H1 (cell line): Measurements from ENCODE around the gene RIF1. TPM values are rescaled to one million over a fixed set of nuclear protein-coding genes. Genes with fewer than 3 reads are reported as not detected.

Experiments
- CTCF ChIA-PET: fragments of 300-600 bp; sonication (Branson Sonifier 250); formaldehyde crosslinking; loops from one replicate; lab custom pipeline; 2021; ENCODE audit not compliant: partially characterized antibody; lab: Charles Lee
- POLR2A ChIA-PET: fragments of 300-600 bp; sonication (Branson Sonifier 250); formaldehyde crosslinking; loops from one replicate; lab custom pipeline; 2021; ENCODE audit warnings: inconsistent platforms; ENCODE audit not compliant: partially characterized antibody; lab: Charles Lee
- DNase-seq, 2 experiments: peaks; one replicate each; pipeline versions ENCODE4 v3.0.0 to v3.0.0-alpha.2; 2010 to 2022; ENCODE audit warnings: low spot score in 2 of 2, low read depth in 1 of 2, mixed read lengths in 1 of 2
- FAIRE-seq: peaks from 2 replicates; lab custom pipeline; 2011; peaks lifted over from hg19 to GRCh38; lab: Jason Lieb, UNC
- H2AFZ ChIP-seq: 2 replicates; pipeline ENCODE4 v1.8.1; 2012; ENCODE audit warnings: low read length, inconsistent platforms
- H2AK5ac ChIP-seq: 2 replicates; pipeline ENCODE4 v1.6.1; 2013; ENCODE audit warnings: low read depth, low read length
- H2BK120ac ChIP-seq: replicated peaks from 2 replicates; pipeline ENCODE3; 2013; ENCODE audit warnings: low read depth, low read length, inconsistent platforms
- H2BK12ac ChIP-seq: 2 replicates; pipeline ENCODE4 v1.6.1; 2013; ENCODE audit warnings: low read depth, low read length
- H2BK15ac ChIP-seq: 2 replicates; pipeline ENCODE4 v1.6.1; 2013; ENCODE audit warnings: low read length
- H2BK20ac ChIP-seq: 2 replicates; pipeline ENCODE4 v1.6.1; 2013; ENCODE audit warnings: low read length
- H2BK5ac ChIP-seq: 2 replicates; pipeline ENCODE4 v1.6.1; 2013; ENCODE audit warnings: low read depth, low read length
- H3K14ac ChIP-seq: 2 replicates; pipeline ENCODE4 v1.6.1; 2013; ENCODE audit warnings: inconsistent platforms; ENCODE audit not compliant: insufficient read length
- H3K18ac ChIP-seq: 2 replicates; pipeline ENCODE4 v1.6.1; 2013; ENCODE audit warnings: low read length; ENCODE audit errors: extremely low read depth
- H3K23ac ChIP-seq: 2 replicates; pipeline ENCODE4 v1.6.1; 2013; ENCODE audit warnings: inconsistent platforms; ENCODE audit not compliant: insufficient read length
- H3K23me2 ChIP-seq: 2 replicates; pipeline ENCODE4 v1.6.1; 2013; ENCODE audit warnings: low read depth, low read length
- H3K27ac ChIP-seq: 2 replicates; pipeline ENCODE4 v1.6.1; 2011; ENCODE audit warnings: low read depth, low read length, inconsistent platforms
- H3K27me3 ChIP-seq, 4 experiments: replicated peaks in 1 of 4; 1 replicate in 1 of 4; 2 replicates in 3 of 4; pipeline versions ENCODE4 v1.6.1 to v1.8.1; 2011 to 2013; ENCODE audit warnings: low read length in 3 of 4, mild to moderate bottlenecking in 3 of 4, inconsistent platforms in 2 of 4, mixed read lengths in 2 of 4, moderate library complexity in 1 of 4; ENCODE audit not compliant: control insufficient read depth in 3 of 4, insufficient read depth in 3 of 4; ENCODE audit errors: extremely low read depth in 1 of 4
- H3K36me3 ChIP-seq, 4 experiments: 2 replicates each; pipeline versions ENCODE4 v1.6.1 to v1.8.1; 2011 to 2013; ENCODE audit warnings: mild to moderate bottlenecking in 4 of 4, low read length in 3 of 4, moderate library complexity in 2 of 4, control low read depth in 1 of 4, inconsistent platforms in 1 of 4; ENCODE audit not compliant: insufficient read depth in 4 of 4, control insufficient read depth in 2 of 4
- H3K4ac ChIP-seq: replicated peaks from 2 replicates; pipeline ENCODE3; 2013; ENCODE audit warnings: low read length, low read depth, mixed read lengths, inconsistent platforms; ENCODE audit not compliant: insufficient read length
- H3K4me1 ChIP-seq, 4 experiments: replicated peaks in 1 of 4; 1 replicate in 1 of 4; 2 replicates in 3 of 4; pipeline versions ENCODE4 v1.6.1 to v1.8.1; 2011 to 2013; ENCODE audit warnings: low read length in 3 of 4, inconsistent platforms in 2 of 4, mixed read lengths in 1 of 4; ENCODE audit not compliant: insufficient read depth in 4 of 4, control insufficient read depth in 3 of 4
- H3K4me2 ChIP-seq, 2 experiments: 2 replicates each; pipeline versions ENCODE4 v1.6.1 to v1.8.1; 2011 to 2013; ENCODE audit warnings: low read depth in 2 of 2, low read length in 2 of 2, control low read depth in 1 of 2, inconsistent platforms in 1 of 2, mild to moderate bottlenecking in 1 of 2; ENCODE audit not compliant: insufficient read depth in 1 of 2
- H3K4me3 ChIP-seq, 4 experiments: fragments of 200-600, 300-600 bp in 1 of 4; sonication (generic), shearing (Covaris generic), sonication (Bioruptor Twin) in 1 of 4; 2 replicates each; pipeline versions ENCODE4 v1.5.1 to v1.8.1; 2011 to 2016; ENCODE audit warnings: low read length in 4 of 4, low read depth in 3 of 4, control low read depth in 2 of 4, inconsistent platforms in 2 of 4, mild to moderate bottlenecking in 2 of 4, mixed read lengths in 1 of 4, moderate library complexity in 1 of 4; ENCODE audit not compliant: insufficient read depth in 2 of 4; ENCODE audit errors: extremely low read depth in 1 of 4
- H3K56ac ChIP-seq: replicated peaks from 2 replicates; pipeline ENCODE3; 2013; ENCODE audit warnings: low read depth, mild to moderate bottlenecking, mixed read lengths, low read length, inconsistent platforms; ENCODE audit not compliant: insufficient read length
- H3K79me1 ChIP-seq: 2 replicates; pipeline ENCODE4 v1.6.1; 2013; ENCODE audit warnings: low read depth, low read length, control low read depth
- H3K79me2 ChIP-seq, 2 experiments: 2 replicates each; pipeline versions ENCODE4 v1.6.1 to v1.8.1; 2012 to 2013; ENCODE audit warnings: low read length in 2 of 2, mild to moderate bottlenecking in 2 of 2, inconsistent platforms in 1 of 2; ENCODE audit not compliant: insufficient read depth in 2 of 2, control insufficient read depth in 1 of 2
- H3K9ac ChIP-seq, 4 experiments: replicated peaks in 1 of 4; 1 replicate in 1 of 4; 2 replicates in 3 of 4; pipeline versions ENCODE4 v1.6.1 to v1.8.1; 2011 to 2013; ENCODE audit warnings: low read depth in 3 of 4, low read length in 3 of 4, control low read depth in 2 of 4, mild to moderate bottlenecking in 2 of 4, moderate library complexity in 2 of 4, inconsistent platforms in 1 of 4; ENCODE audit errors: extremely low read depth in 1 of 4
- H3K9me3 ChIP-seq, 2 experiments: 2 replicates each; pipeline versions ENCODE4 v1.6.1 to v1.8.1; 2012 to 2013; ENCODE audit warnings: mild to moderate bottlenecking in 2 of 2, moderate library complexity in 2 of 2, control low read depth in 1 of 2, inconsistent platforms in 1 of 2, low read depth in 1 of 2, low read length in 1 of 2, mixed read lengths in 1 of 2; ENCODE audit not compliant: insufficient read depth in 2 of 2
- H4K20me1 ChIP-seq, 2 experiments: replicated peaks in 1 of 2; 2 replicates each; pipeline versions ENCODE3 to v1.8.1; 2011 to 2013; ENCODE audit warnings: inconsistent platforms in 2 of 2, low read length in 2 of 2, mild to moderate bottlenecking in 1 of 2; ENCODE audit not compliant: insufficient read depth in 2 of 2, control insufficient read depth in 1 of 2
- H4K5ac ChIP-seq: 2 replicates; pipeline ENCODE4 v1.6.1; 2013; ENCODE audit warnings: low read length, low read depth, mixed read lengths, inconsistent platforms; ENCODE audit not compliant: insufficient read length
- H4K8ac ChIP-seq: 2 replicates; pipeline ENCODE4 v1.8.0; 2013; ENCODE audit warnings: mild to moderate bottlenecking, moderate library complexity, low read length, inconsistent platforms; ENCODE audit not compliant: insufficient read depth; ENCODE audit errors: extremely low read depth
- H4K91ac ChIP-seq: replicated peaks from 2 replicates; pipeline ENCODE3; 2013; ENCODE audit warnings: low read length, mixed read lengths, inconsistent platforms; ENCODE audit not compliant: insufficient read length
- CHD2 ChIP-seq: IDR thresholded peaks from 2 replicates; pipeline ENCODE4 v1.6.1; 2012; ENCODE audit warnings: low read length, improper control_type of control experiment
- CREB1 ChIP-seq: IDR thresholded peaks from 2 replicates; pipeline ENCODE4 v1.6.1; 2012; ENCODE audit warnings: inconsistent platforms
- CTBP2 ChIP-seq: IDR thresholded peaks from 2 replicates; pipeline ENCODE4 v1.7.0; 2011; ENCODE audit warnings: borderline replicate concordance, mild to moderate bottlenecking, moderate library complexity, mixed read lengths, low read length; ENCODE audit not compliant: insufficient read depth, insufficient read length
- E2F6 ChIP-seq: IDR thresholded peaks from 2 replicates; pipeline ENCODE4 v1.6.1; 2012; ENCODE audit warnings: inconsistent platforms
- EP300 ChIP-seq, 2 experiments: IDR thresholded peaks; 1 replicate in 1 of 2; 2 replicates in 1 of 2; pipeline ENCODE4 v1.6.1; 2011 to 2012; ENCODE audit warnings: low read depth in 2 of 2, low read length in 2 of 2, mild to moderate bottlenecking in 2 of 2, borderline replicate concordance in 1 of 2, inconsistent platforms in 1 of 2, moderate library complexity in 1 of 2
- PHF8 ChIP-seq: fragments of 200-600 bp; sonication (generic); conservative IDR thresholded peaks from 2 replicates; pipeline ENCODE4 v1.7.1; 2012; ENCODE audit warnings: low read depth, mild to moderate bottlenecking, inconsistent platforms, low read length, moderate library complexity
- RAD21 ChIP-seq, 2 experiments: IDR thresholded peaks in 1 of 2; conservative IDR thresholded peaks in 1 of 2; 2 replicates each; pipeline ENCODE4 v1.6.1; 2011; ENCODE audit warnings: low read depth in 2 of 2, low read length in 2 of 2, improper control_type of control experiment in 1 of 2, inconsistent platforms in 1 of 2, mild to moderate bottlenecking in 1 of 2, moderate library complexity in 1 of 2
- SAP30 ChIP-seq: fragments of 300-600 bp; sonication (generic); IDR thresholded peaks from 2 replicates; pipeline ENCODE4 v1.7.1; 2012; ENCODE audit warnings: low read length, moderate library complexity, mild to moderate bottlenecking, inconsistent platforms; ENCODE audit not compliant: insufficient read depth, insufficient replicate concordance
- SIX5 ChIP-seq: IDR thresholded peaks from 2 replicates; pipeline ENCODE4 v1.6.1; 2011; ENCODE audit warnings: mild to moderate bottlenecking, low read depth, low read length
- SP2 ChIP-seq: IDR thresholded peaks from 2 replicates; pipeline ENCODE4 v1.6.1; 2012; ENCODE audit warnings: mild to moderate bottlenecking, low read length, inconsistent platforms
- SUZ12 ChIP-seq: fragments of 200-600 bp; sonication (generic); IDR thresholded peaks from 2 replicates; pipeline ENCODE4 v1.6.1; 2012; ENCODE audit warnings: mild to moderate bottlenecking, inconsistent platforms, low read length, moderate library complexity, mixed read lengths
- TBP ChIP-seq: IDR thresholded peaks from 2 replicates; pipeline ENCODE4 v1.6.1; 2011; ENCODE audit warnings: low read depth, low read length, improper control_type of control experiment
- TCF12 ChIP-seq: IDR thresholded peaks from 2 replicates; pipeline ENCODE4 v1.6.1; 2011; ENCODE audit warnings: low read depth, mild to moderate bottlenecking, low read length
- WGBS, 2 experiments: shearing (Covaris generic) in 1 of 2; methylation state at CpG; one replicate each; pipeline versions ENCODE4 v1.1.6 to v1.1.7; 2013 to 2015; ENCODE audit warnings: low lambda C conversion rate in 2 of 2, mixed read lengths in 2 of 2, inconsistent platforms in 1 of 2, low coverage in 1 of 2, missing lambda C conversion rate in 1 of 2; ENCODE audit not compliant: insufficient replicate concordance in 2 of 2, insufficient coverage in 1 of 2, insufficient read length in 1 of 2; ENCODE audit errors: extremely low coverage in 1 of 2, missing lambda C conversion rate in 1 of 2; 5-methylcytosine and 5-hydroxymethylcytosine counted together
- polyA plus RNA-seq, 7 experiments: library from polyadenylated mRNA; depleted of rRNA in 3 of 7; stranded (reverse) in 5 of 7; unstranded in 2 of 7; fragments of >200 nt in 5 of 7; fragments of 200-250 nt in 2 of 7; gene quantifications; 1 replicate in 5 of 7; 2 replicates in 1 of 7; 4 replicates in 1 of 7; pipeline versions ENCODE4 v1.2.1 to v1.2.3, GENCODE V29; 2011 to 2013; ENCODE audit warnings: missing spikeins in 2 of 7, mixed read lengths in 2 of 7
- total RNA-seq: library from RNA; stranded (reverse); fragmentation: NEBNext Ultra II Directional; extraction: Animal tissue kit (Norgen Biotek cat#: 25700); gene quantifications from 2 replicates; pipeline ENCODE4 v1.2.1, GENCODE V29; 2021

The RIF1 gene
- total and polyA plus RNA-seq, 2 of the 8 experiments (the other 6 are each of a cell fraction or from before 2014, with no cell fraction given): 9.5 to 104 TPM

- CTCF ChIA-PET: interaction anchor here (0.6 to 1.5 kb wide), 2 partner anchors 149 to 195 kb away, joined by 3 to 5 read pairs; partner anchors contain the start of gene NMI
- 93% methylated on average over 4 of the region's 4 CpGs; no CpG with 5 or more reads in 1 of the 2 experiments for WGBS, 2 experiments
- TF ChIP-seq TCF12: no peak
- TF ChIP-seq CREB1: no peak
- TF ChIP-seq PHF8: no peak
- no peak for TF ChIP-seq SP2
- no peak for TF ChIP-seq CTBP2
- TF ChIP-seq SAP30: no peak
- no peak for TF ChIP-seq EP300 (IDR thresholded peaks at IDR 0.05; ENCODE audit: borderline replicate concordance in 1 of 2, low read depth in 2 of 2, low read length in 2 of 2)
- TF ChIP-seq E2F6: no peak
- TF ChIP-seq SIX5: no peak
- no peak for TF ChIP-seq SUZ12
- no peak for TF ChIP-seq CHD2
- no peak for TF ChIP-seq TBP
- no peak for TF ChIP-seq RAD21 (IDR thresholded peaks at IDR 0.05 in 1 of 2, conservative IDR thresholded peaks at IDR 0.05 in 1 of 2; ENCODE audit: low read depth in 2 of 2, low read length in 2 of 2)
Measured at GRCh38 chr2:151484100-151484499, 74.4 kb downstream of the RIF1 start.

More at GRCh38 chr2:151484100-151484499, 74.4 kb downstream of the RIF1 start:
- H3K4me1 ChIP-seq: peaks cover 0 to 2% (median 0%) of the 10 kb centered on the region in 4 experiments; a peak in 1 of 7 replicates
- no peak for FAIRE-seq
- H3K79me1 ChIP-seq: no peaks in the 10 kb centered on the region
- no peak overlapping the region for H2AFZ ChIP-seq
- no peaks in the 10 kb centered on the region for H3K23me2 ChIP-seq
- H3K4me2 ChIP-seq: no peak overlapping the region
- no peak overlapping the region for H2BK5ac ChIP-seq
- peaks cover 0 to 4% of the 10 kb centered on the region in 2 experiments for H4K20me1 ChIP-seq
- H3K9me3 ChIP-seq: no peaks in the 10 kb centered on the region
- no peaks in the 10 kb centered on the region for H3K27me3 ChIP-seq
- H4K91ac ChIP-seq: no peak overlapping the region
- H3K9ac ChIP-seq: no peak overlapping the region
- peaks cover 0 to 4% of the 10 kb centered on the region in 2 experiments; a peak in 1 of 4 replicates for H3K79me2 ChIP-seq
- no peak for DNase-seq
- H4K5ac ChIP-seq: no peak overlapping the region
- peaks cover 0 to 62% (median 12%) of the 10 kb centered on the region in 4 experiments; a peak in 7 of 8 replicates for H3K36me3 ChIP-seq
- no peak overlapping the region for H3K4me3 ChIP-seq
- H3K56ac ChIP-seq: no peak overlapping the region
- no peak overlapping the region for H2BK20ac ChIP-seq
- no peak overlapping the region for H2BK15ac ChIP-seq
- H3K18ac ChIP-seq: no peak overlapping the region
- H3K23ac ChIP-seq: no peak overlapping the region
- H3K14ac ChIP-seq: no peak overlapping the region
- H2AK5ac ChIP-seq: no peak overlapping the region
- H3K27ac ChIP-seq: no peak overlapping the region
- POLR2A ChIA-PET: interaction anchor here (0.6 to 1.4 kb wide), 3 partner anchors 8 to 11 kb away, joined by 3 read pairs; no protein-coding TSS in a partner anchor
- H2BK12ac ChIP-seq: no peak overlapping the region
- no peak overlapping the region for H3K4ac ChIP-seq
- H4K8ac ChIP-seq: no peak overlapping the region
- no peak overlapping the region for H2BK120ac ChIP-seq
